Measurements from ENCODE around the gene GOLGA2. TPM values are rescaled to one million over a fixed set of nuclear protein-coding genes. Genes with fewer than 3 reads are reported as not detected.

The GOLGA2 gene
- total RNA-seq, 1 experiment from 2014 or later = 51.0 TPM

DNA sequence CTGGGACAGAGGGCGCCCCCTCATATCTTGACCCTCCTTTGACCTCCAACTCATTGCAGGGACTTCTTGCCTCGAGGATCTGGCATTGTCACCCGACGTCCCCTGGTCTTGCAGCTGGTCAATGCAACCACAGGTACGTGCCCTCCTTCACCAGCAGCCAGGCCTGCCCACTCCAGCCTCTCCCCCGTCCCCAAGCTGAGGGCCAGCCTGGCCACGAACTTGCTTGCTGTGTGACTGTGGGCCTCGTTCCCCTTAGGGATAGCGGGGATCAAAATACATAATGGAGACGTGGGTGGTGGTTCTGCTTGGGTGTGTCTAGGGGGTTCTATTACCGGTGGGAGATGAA is 57.7 kb downstream of the GOLGA2 start:
- no peak overlapping the region for H3K18ac ChIP-seq (ENCODE audit: insufficient read length, low read depth, low read length)
- no peaks in the 10 kb centered on the region for H3K9me3 ChIP-seq (ENCODE audit: control insufficient read depth, low read depth, low read length)
- H3K23me2 ChIP-seq (ENCODE audit: insufficient read length, low read depth, low read length, poor library complexity, severe bottlenecking) = peaks cover 3% of the 10 kb centered on the region
- no peak overlapping the region for H3K9ac ChIP-seq (ENCODE audit: extremely low read depth, insufficient read length, low read length)
- no peaks in the 10 kb centered on the region for H3K79me1 ChIP-seq (ENCODE audit: insufficient read depth, low read depth, low read length, poor library complexity, severe bottlenecking)
- Mint-ChIP-seq H3K36me3 (ENCODE audit: insufficient read depth in 1 of 3, low read depth in 3 of 3) (peaks cover 8 to 36% (median 27%) of the 10 kb centered on the region in 3 experiments), H3K4me1 (peaks cover 12 to 14% of the 10 kb centered on the region in 2 experiments), H3K4me3 (peak overlapping the region; percentile 63 to 66), H3K27me3 (ENCODE audit: low read depth) (no peaks in the 10 kb centered on the region; the same call in 1 of the 2 replicates), H3K27ac (peak overlapping the region; percentile 7 to 87 (median 59); a peak in 5 of 7 replicates), H3K9me3 (no peaks in the 10 kb centered on the region)
- H3K79me2 ChIP-seq (ENCODE audit: insufficient read depth, low read length) = no peaks in the 10 kb centered on the region
- no peak overlapping the region for H3K4ac ChIP-seq (ENCODE audit: low read depth, low read length)
- H2BK20ac ChIP-seq (ENCODE audit: low read depth, low read length, poor library complexity, severe bottlenecking) = no peak overlapping the region
- H4K8ac ChIP-seq (replicated peaks; ENCODE audit: insufficient read length, low read depth, low read length) = no peak overlapping the region
- no peak overlapping the region for H2BK12ac ChIP-seq (ENCODE audit: insufficient read length, low read depth, low read length)
- H3T11ph ChIP-seq (ENCODE audit: low read length) = no peak overlapping the region
- H2BK5ac ChIP-seq (ENCODE audit: insufficient read length, low read length) = no peak overlapping the region
- no peak overlapping the region for H4K5ac ChIP-seq (ENCODE audit: insufficient read length, low read depth, low read length)
- H3K56ac ChIP-seq (ENCODE audit: insufficient read length, low read depth, low read length) = no peak overlapping the region
- H3K23ac ChIP-seq (ENCODE audit: insufficient read length, low read depth, low read length) = no peak overlapping the region
- WGBS (ENCODE audit: extremely low coverage, insufficient read length, low lambda C conversion rate) = no CpG with 5 or more reads among the region's 11 CpGs
- no peak overlapping the region for H2BK120ac ChIP-seq (ENCODE audit: low read depth, low read length, poor library complexity, severe bottlenecking)
- no peaks in the 10 kb centered on the region for H3K27me3 ChIP-seq (ENCODE audit: insufficient read depth, low read length)
- no peak overlapping the region for H2BK15ac ChIP-seq (ENCODE audit: low read depth, low read length)
- H4K91ac ChIP-seq (ENCODE audit: insufficient read length, low read depth, low read length) = no peak overlapping the region
- no peak overlapping the region for H3K14ac ChIP-seq (ENCODE audit: insufficient read depth, low read length)
- no peak overlapping the region for H2AFZ ChIP-seq (ENCODE audit: low read length)
- H2AK5ac ChIP-seq (ENCODE audit: insufficient read length, low read length) = no peak overlapping the region
- peak overlapping the region; percentile 36 for H3K4me2 ChIP-seq (ENCODE audit: insufficient read depth, insufficient read length, low read length)
- no peak for DNase-seq
- no peak overlapping the region for H3K27ac ChIP-seq (ENCODE audit: insufficient read length, low read depth, low read length)
- TF ChIP-seq, protein P1, sequence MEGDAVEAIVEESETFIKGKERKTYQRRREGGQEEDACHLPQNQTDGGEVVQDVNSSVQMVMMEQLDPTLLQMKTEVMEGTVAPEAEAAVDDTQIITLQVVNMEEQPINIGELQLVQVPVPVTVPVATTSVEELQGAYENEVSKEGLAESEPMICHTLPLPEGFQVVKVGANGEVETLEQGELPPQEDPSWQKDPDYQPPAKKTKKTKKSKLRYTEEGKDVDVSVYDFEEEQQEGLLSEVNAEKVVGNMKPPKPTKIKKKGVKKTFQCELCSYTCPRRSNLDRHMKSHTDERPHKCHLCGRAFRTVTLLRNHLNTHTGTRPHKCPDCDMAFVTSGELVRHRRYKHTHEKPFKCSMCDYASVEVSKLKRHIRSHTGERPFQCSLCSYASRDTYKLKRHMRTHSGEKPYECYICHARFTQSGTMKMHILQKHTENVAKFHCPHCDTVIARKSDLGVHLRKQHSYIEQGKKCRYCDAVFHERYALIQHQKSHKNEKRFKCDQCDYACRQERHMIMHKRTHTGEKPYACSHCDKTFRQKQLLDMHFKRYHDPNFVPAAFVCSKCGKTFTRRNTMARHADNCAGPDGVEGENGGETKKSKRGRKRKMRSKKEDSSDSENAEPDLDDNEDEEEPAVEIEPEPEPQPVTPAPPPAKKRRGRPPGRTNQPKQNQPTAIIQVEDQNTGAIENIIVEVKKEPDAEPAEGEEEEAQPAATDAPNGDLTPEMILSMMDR (conservative IDR thresholded peaks at IDR 0.05) = no peak
- H3K4me1 ChIP-seq (ENCODE audit: insufficient read depth, low read length) = no peaks in the 10 kb centered on the region
- H4K20me1 ChIP-seq (ENCODE audit: control insufficient read depth, insufficient read depth, insufficient read length) = peaks cover 4% of the 10 kb centered on the region
